ENCODE measurements around the gene GDF7. TPM values are rescaled to one million over a fixed set of nuclear protein-coding genes. Genes with fewer than 3 reads are reported as not detected.

GDF7 gene
- total and polyA plus RNA-seq, 12 donors = 0.10 to 1.2 (median 0.58) TPM

GRCh38 chr2:20652673-20653575 is 14.0 kb upstream of the GDF7 start:
- intact Hi-C loops (cut with DNase I) = loop anchor here in 1 of 10 donors (5.0 kb wide), 1 partner anchor 751 kb away; the partner anchor contains the start of gene TTC32
- no peak for ATAC-seq
- 96 to 97% methylated on average over 11 of the region's 11 CpGs for WGBS, 2 donors
- Histone ChIP-seq H3K9me3 (no peaks in the 10 kb centered on the region), H3K27ac (no peak overlapping the region), H3K4me1 (peaks cover 3 to 34% (median 31%) of the 10 kb centered on the region in 9 donors), H3K27me3 (peaks cover 0 to 9% (median 0%) of the 10 kb centered on the region in 7 donors), H3K36me3 (no peaks in the 10 kb centered on the region), H3K4me3 (no peak overlapping the region)
- DNase-seq = no peak
- no peak for TF ChIP-seq CTCF (IDR thresholded peaks at IDR 0.05)

- Histone ChIP-seq H3K4me3 (no peak overlapping the region), H3K27ac (no peak overlapping the region), H3K27me3 (peaks cover 0 to 12% (median 2%) of the 10 kb centered on the region in 7 donors), H3K36me3 (no peaks in the 10 kb centered on the region), H3K4me1 (peaks cover 3 to 26% (median 21%) of the 10 kb centered on the region in 9 donors), H3K9me3 (no peaks in the 10 kb centered on the region)
- ATAC-seq = no peak
- WGBS, 2 donors = 82 to 83% methylated on average over 7 of the region's 7 CpGs
- intact Hi-C loops (cut with DNase I) = loop anchor here in 1 of 10 donors (5.0 kb wide), 1 partner anchor 752 kb away; the partner anchor contains the start of gene TTC32
- TF ChIP-seq CTCF (IDR thresholded peaks at IDR 0.05) = no peak
- DNase-seq = no peak
Measured at GRCh38 chr2:20653695-20654534, 13.0 kb upstream of the GDF7 start.

- 89% methylated on average over 2 of the region's 2 CpGs for WGBS, 2 donors
- Histone ChIP-seq H3K36me3 (no peaks in the 10 kb centered on the region), H3K9me3 (no peaks in the 10 kb centered on the region), H3K27ac (no peak overlapping the region), H3K4me1 (peaks cover 2 to 21% (median 16%) of the 10 kb centered on the region in 9 donors), H3K27me3 (peaks cover 0 to 17% (median 7%) of the 10 kb centered on the region in 7 donors), H3K4me3 (no peak overlapping the region)
- no peak for TF ChIP-seq CTCF (IDR thresholded peaks at IDR 0.05)
- ATAC-seq (no peak), DNase-seq (no peak)
- intact Hi-C loops (cut with DNase I) = loop anchor here in 1 of 10 donors (5.0 kb wide), 1 partner anchor 752 kb away; the partner anchor contains the start of gene TTC32
Measured at GRCh38 chr2:20654535-20654813, 12.5 kb upstream of the GDF7 start.

- Histone ChIP-seq H3K36me3 (no peaks in the 10 kb centered on the region), H3K27ac (no peak overlapping the region), H3K4me3 (no peak overlapping the region), H3K4me1 (peaks cover 0 to 8% (median 3%) of the 10 kb centered on the region in 9 donors), H3K9me3 (no peaks in the 10 kb centered on the region), H3K27me3 (peaks cover 0 to 38% (median 25%) of the 10 kb centered on the region in 7 donors)
- intact Hi-C loops (cut with DNase I) = no loop called here
- WGBS, 2 donors = 84 to 85% methylated on average over 7 of the region's 7 CpGs
- DNase-seq = no peak
- no peak for TF ChIP-seq CTCF (IDR thresholded peaks at IDR 0.05)
- ATAC-seq = no peak
Measured at GRCh38 chr2:20656561-20656960, 10.4 kb upstream of the GDF7 start.
